DMS 273 treated with DMSO at 0.1 percent for 48 hours (cell line): ENCODE measurements around the gene EGFR.
A peak's percentile ranks its signal among the peaks of the same experiment; 100 is the strongest.

Experiments used
- DNase-seq: peaks from one replicate; lab custom pipeline; 2025; lab: John Stamatoyannopoulos, UW

The EGFR gene

GRCh38 chr7:55036950-55037736 lies 18.3 kb downstream of the EGFR start:
- no peak for DNase-seq

GRCh38 chr7:55043691-55044370 lies 25.0 kb downstream of the EGFR start:
- DNase-seq, result no peak

DNA sequence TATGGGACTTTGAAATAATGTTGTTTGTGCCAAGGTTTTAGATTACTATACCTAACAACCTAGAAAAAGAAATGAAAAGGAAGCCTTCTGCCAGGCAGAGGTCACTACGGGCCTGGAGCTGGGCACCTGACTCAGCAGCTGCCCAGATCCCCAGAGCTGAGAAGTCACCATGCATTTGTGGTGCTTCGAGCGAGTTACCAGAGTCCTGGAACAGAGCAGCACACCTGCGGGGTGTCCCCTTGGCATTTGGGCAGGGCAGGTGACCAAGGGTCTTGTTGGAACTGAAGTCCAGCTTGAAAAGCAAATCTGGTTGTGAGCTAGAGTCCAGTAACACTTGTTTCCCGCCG lies 25.5 kb downstream of the EGFR start:
- no peak for DNase-seq

DNA sequence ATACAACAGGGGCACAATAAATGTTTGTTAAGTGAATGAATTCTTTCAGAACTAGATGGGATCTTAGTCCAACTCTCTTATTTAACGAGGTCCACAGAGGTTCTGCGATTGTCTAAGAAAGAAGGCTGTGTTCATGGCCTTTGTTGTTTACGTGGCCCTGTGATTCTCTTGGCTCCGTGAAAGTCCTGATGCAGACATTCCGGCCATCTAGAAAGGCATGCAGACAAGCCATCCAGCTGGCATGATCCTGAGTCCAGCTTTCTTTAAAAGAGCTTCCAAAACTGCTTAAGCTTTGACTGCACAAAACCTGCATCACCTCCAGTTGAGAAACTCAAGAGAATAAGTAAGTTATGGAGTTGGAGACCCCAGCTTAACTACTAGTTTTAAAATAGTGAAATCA lies 26.0 kb downstream of the EGFR start:
- DNase-seq, result no peak

GRCh38 chr7:55046582-55047342 lies 27.9 kb downstream of the EGFR start:
- no peak for DNase-seq

GRCh38 chr7:55048221-55048859 lies 29.5 kb downstream of the EGFR start:
- DNase-seq, result no peak

GRCh38 chr7:55050281-55050680 lies 31.5 kb downstream of the EGFR start:
- peak; percentile 77 for DNase-seq

GRCh38 chr7:55052081-55052480 lies 33.3 kb downstream of the EGFR start:
- no peak for DNase-seq

GRCh38 chr7:55052741-55053427 lies 34.1 kb downstream of the EGFR start:
- no peak for DNase-seq

DNA sequence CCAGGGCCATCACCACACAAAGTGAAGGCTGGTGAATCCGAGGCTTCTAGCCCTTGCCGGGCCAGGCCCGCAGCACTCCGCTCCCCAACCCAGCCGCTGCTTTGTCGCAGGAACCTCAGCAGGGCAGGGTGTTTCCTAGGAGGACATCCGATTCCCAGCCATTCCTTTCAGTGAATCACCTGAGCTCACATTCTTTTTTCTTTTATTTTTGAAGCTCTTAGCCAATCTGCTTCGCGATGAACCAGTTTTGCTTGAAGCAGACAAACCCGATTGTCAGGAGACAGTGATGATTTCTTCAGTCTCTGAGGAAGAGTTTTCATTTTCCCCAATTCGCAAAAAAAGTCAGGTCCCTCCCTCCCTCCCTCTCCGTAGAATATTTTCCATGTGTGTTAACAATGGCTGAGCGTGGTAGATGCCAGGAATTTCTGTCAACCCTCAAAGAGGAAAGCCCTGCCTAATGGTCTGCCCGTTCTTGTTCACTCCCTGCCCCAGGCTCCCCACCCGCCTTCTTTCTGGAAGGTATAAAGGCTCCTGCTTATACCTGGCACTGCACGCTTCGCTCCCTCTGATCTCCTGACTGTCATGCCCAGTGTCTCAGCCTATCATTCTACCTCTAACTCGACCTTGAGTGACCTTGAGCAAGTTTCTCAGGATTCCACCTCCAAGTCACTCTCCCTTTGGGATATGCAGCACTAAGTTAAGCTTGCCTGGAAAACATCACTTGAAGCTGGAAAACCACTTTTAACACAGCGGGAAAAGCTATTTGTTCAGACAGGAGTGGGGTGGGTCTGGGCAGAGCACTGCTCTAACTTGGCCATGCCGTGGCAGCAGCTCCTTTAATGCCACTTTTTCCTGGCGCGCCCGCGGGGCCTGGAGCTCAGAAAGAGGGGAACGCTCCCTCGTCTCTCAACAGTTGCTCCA lies 35.1 kb downstream of the EGFR start:
- DNase-seq, result no peak

DNA sequence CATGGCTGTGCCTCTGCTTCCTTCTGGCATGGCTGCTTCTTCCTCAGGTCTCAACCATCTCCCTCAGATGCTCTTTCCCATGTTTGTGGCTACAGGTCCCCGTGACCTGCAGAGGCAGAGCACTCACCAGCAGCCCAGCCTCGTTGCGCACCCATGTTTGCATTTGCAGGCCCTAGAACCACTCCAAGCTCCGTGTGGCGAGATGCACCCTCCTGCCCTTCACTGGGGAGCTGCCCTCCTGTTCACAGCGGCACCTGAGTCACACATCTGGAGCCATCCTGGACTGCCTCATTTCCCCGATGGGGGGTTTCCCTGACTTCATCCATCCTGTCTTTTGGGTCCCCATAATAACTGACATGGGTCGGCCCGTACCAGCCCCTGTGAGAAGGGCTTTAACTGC lies 35.9 kb downstream of the EGFR start:
- no peak for DNase-seq

- no peak for DNase-seq
Observed at GRCh38 chr7:55055479-55055878, 36.7 kb downstream of the EGFR start.

DNA sequence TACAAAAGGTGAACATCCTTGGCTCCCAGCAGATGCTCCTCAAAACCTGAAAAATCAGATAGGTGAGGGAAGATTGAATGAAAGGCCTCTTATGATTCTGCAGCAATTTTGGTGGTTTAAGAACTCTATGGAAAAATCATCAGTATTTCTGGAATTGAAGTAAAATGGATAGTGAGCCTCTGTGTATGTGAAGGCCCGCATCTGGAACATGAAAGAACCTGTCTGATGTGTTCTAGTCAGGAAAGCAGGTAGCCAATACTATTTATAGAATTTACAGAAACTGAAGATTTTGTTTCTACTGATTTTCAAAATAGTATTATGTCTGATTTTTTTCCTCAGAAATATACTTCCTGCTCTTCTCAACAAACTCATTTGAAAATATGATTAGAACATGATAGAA lies 37.3 kb downstream of the EGFR start:
- no peak for DNase-seq

- DNase-seq, result no peak
Observed at GRCh38 chr7:55056577-55057480, 38.0 kb downstream of the EGFR start.

- DNase-seq, result no peak
Observed at GRCh38 chr7:55058314-55058713, 39.5 kb downstream of the EGFR start.

DNA sequence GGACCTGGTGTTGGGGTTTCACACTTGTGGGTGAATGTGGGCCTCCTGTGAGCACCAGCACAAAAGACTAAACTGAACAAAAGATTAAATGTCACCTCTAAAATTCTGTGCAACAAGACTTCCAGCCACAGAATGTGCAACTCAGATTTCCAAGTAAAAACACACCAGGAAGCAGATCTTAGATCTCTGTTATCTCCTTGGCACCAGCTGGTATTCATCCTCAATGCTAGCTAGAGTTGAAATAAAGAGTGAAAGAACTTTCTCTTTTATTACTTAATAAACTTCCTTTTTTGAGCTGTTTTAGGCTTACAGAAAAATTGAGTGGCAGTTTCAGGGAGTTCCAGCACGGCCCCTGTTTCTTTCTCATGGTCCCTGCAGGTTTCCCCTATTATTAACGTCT lies 40.2 kb downstream of the EGFR start:
- DNase-seq, result no peak

DNA sequence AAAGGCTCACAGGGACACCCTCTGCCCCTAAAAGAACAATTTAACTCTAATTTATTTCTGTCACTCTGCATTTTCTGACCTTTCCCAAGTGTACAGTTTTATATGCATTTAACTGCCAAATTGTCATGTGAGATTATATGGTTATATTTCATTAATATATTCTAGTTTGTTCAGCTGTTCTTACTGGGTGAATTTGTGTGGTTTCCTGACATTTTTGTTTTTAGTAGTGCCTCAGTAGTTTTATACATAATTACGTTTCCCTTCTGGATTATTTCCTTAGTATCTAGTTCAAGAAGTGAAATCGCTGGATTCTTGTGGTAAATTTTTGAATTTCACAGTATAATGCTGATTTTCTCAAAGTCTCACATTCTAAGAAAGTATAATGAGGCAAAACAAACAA lies 41.3 kb downstream of the EGFR start:
- no peak for DNase-seq

- no peak for DNase-seq
Observed at GRCh38 chr7:55060636-55061022, 41.8 kb downstream of the EGFR start.

- no peak for DNase-seq
Observed at GRCh38 chr7:55061726-55062499, 43.1 kb downstream of the EGFR start.
